H1 (cell line): ENCODE data around the gene PBX3. TPM values are rescaled to one million over a fixed set of nuclear protein-coding genes. Genes with fewer than 3 reads are reported as not detected.

Experiments
- CTCF ChIA-PET: fragments of 300-600 bp; sonication (Branson Sonifier 250); formaldehyde crosslinking; loops from one replicate; lab custom pipeline; 2021; ENCODE audit not compliant: partially characterized antibody; lab: Charles Lee
- POLR2A ChIA-PET: fragments of 300-600 bp; sonication (Branson Sonifier 250); formaldehyde crosslinking; loops from one replicate; lab custom pipeline; 2021; ENCODE audit warnings: inconsistent platforms; ENCODE audit not compliant: partially characterized antibody; lab: Charles Lee
- DNase-seq, 2 experiments: peaks; one replicate each; pipeline versions ENCODE4 v3.0.0 to v3.0.0-alpha.2; 2010 to 2022; ENCODE audit warnings: low spot score in 2 of 2, low read depth in 1 of 2, mixed read lengths in 1 of 2
- FAIRE-seq: peaks from 2 replicates; lab custom pipeline; 2011; peaks lifted over from hg19 to GRCh38; lab: Jason Lieb, UNC
- H2AFZ ChIP-seq: 2 replicates; pipeline ENCODE4 v1.8.1; 2012; ENCODE audit warnings: low read length, inconsistent platforms
- H2AK5ac ChIP-seq: 2 replicates; pipeline ENCODE4 v1.6.1; 2013; ENCODE audit warnings: low read depth, low read length
- H2BK120ac ChIP-seq: replicated peaks from 2 replicates; pipeline ENCODE3; 2013; ENCODE audit warnings: low read depth, low read length, inconsistent platforms
- H2BK12ac ChIP-seq: 2 replicates; pipeline ENCODE4 v1.6.1; 2013; ENCODE audit warnings: low read depth, low read length
- H2BK15ac ChIP-seq: 2 replicates; pipeline ENCODE4 v1.6.1; 2013; ENCODE audit warnings: low read length
- H2BK20ac ChIP-seq: 2 replicates; pipeline ENCODE4 v1.6.1; 2013; ENCODE audit warnings: low read length
- H2BK5ac ChIP-seq: 2 replicates; pipeline ENCODE4 v1.6.1; 2013; ENCODE audit warnings: low read depth, low read length
- H3K14ac ChIP-seq: 2 replicates; pipeline ENCODE4 v1.6.1; 2013; ENCODE audit warnings: inconsistent platforms; ENCODE audit not compliant: insufficient read length
- H3K18ac ChIP-seq: 2 replicates; pipeline ENCODE4 v1.6.1; 2013; ENCODE audit warnings: low read length; ENCODE audit errors: extremely low read depth
- H3K23ac ChIP-seq: 2 replicates; pipeline ENCODE4 v1.6.1; 2013; ENCODE audit warnings: inconsistent platforms; ENCODE audit not compliant: insufficient read length
- H3K23me2 ChIP-seq: 2 replicates; pipeline ENCODE4 v1.6.1; 2013; ENCODE audit warnings: low read depth, low read length
- H3K27ac ChIP-seq: 2 replicates; pipeline ENCODE4 v1.6.1; 2011; ENCODE audit warnings: low read depth, low read length, inconsistent platforms
- H3K27me3 ChIP-seq, 4 experiments: replicated peaks in 1 of 4; 1 replicate in 1 of 4; 2 replicates in 3 of 4; pipeline versions ENCODE4 v1.6.1 to v1.8.1; 2011 to 2013; ENCODE audit warnings: low read length in 3 of 4, mild to moderate bottlenecking in 3 of 4, inconsistent platforms in 2 of 4, mixed read lengths in 2 of 4, moderate library complexity in 1 of 4; ENCODE audit not compliant: control insufficient read depth in 3 of 4, insufficient read depth in 3 of 4; ENCODE audit errors: extremely low read depth in 1 of 4
- H3K36me3 ChIP-seq, 4 experiments: 2 replicates each; pipeline versions ENCODE4 v1.6.1 to v1.8.1; 2011 to 2013; ENCODE audit warnings: mild to moderate bottlenecking in 4 of 4, low read length in 3 of 4, moderate library complexity in 2 of 4, control low read depth in 1 of 4, inconsistent platforms in 1 of 4; ENCODE audit not compliant: insufficient read depth in 4 of 4, control insufficient read depth in 2 of 4
- H3K4ac ChIP-seq: replicated peaks from 2 replicates; pipeline ENCODE3; 2013; ENCODE audit warnings: low read length, low read depth, mixed read lengths, inconsistent platforms; ENCODE audit not compliant: insufficient read length
- H3K4me1 ChIP-seq, 4 experiments: replicated peaks in 1 of 4; 1 replicate in 1 of 4; 2 replicates in 3 of 4; pipeline versions ENCODE4 v1.6.1 to v1.8.1; 2011 to 2013; ENCODE audit warnings: low read length in 3 of 4, inconsistent platforms in 2 of 4, mixed read lengths in 1 of 4; ENCODE audit not compliant: insufficient read depth in 4 of 4, control insufficient read depth in 3 of 4
- H3K4me2 ChIP-seq, 2 experiments: 2 replicates each; pipeline versions ENCODE4 v1.6.1 to v1.8.1; 2011 to 2013; ENCODE audit warnings: low read depth in 2 of 2, low read length in 2 of 2, control low read depth in 1 of 2, inconsistent platforms in 1 of 2, mild to moderate bottlenecking in 1 of 2; ENCODE audit not compliant: insufficient read depth in 1 of 2
- H3K4me3 ChIP-seq, 4 experiments: fragments of 200-600, 300-600 bp in 1 of 4; sonication (generic), shearing (Covaris generic), sonication (Bioruptor Twin) in 1 of 4; 2 replicates each; pipeline versions ENCODE4 v1.5.1 to v1.8.1; 2011 to 2016; ENCODE audit warnings: low read length in 4 of 4, low read depth in 3 of 4, control low read depth in 2 of 4, inconsistent platforms in 2 of 4, mild to moderate bottlenecking in 2 of 4, mixed read lengths in 1 of 4, moderate library complexity in 1 of 4; ENCODE audit not compliant: insufficient read depth in 2 of 4; ENCODE audit errors: extremely low read depth in 1 of 4
- H3K56ac ChIP-seq: replicated peaks from 2 replicates; pipeline ENCODE3; 2013; ENCODE audit warnings: low read depth, mild to moderate bottlenecking, mixed read lengths, low read length, inconsistent platforms; ENCODE audit not compliant: insufficient read length
- H3K79me1 ChIP-seq: 2 replicates; pipeline ENCODE4 v1.6.1; 2013; ENCODE audit warnings: low read depth, low read length, control low read depth
- H3K79me2 ChIP-seq, 2 experiments: 2 replicates each; pipeline versions ENCODE4 v1.6.1 to v1.8.1; 2012 to 2013; ENCODE audit warnings: low read length in 2 of 2, mild to moderate bottlenecking in 2 of 2, inconsistent platforms in 1 of 2; ENCODE audit not compliant: insufficient read depth in 2 of 2, control insufficient read depth in 1 of 2
- H3K9ac ChIP-seq, 4 experiments: replicated peaks in 1 of 4; 1 replicate in 1 of 4; 2 replicates in 3 of 4; pipeline versions ENCODE4 v1.6.1 to v1.8.1; 2011 to 2013; ENCODE audit warnings: low read depth in 3 of 4, low read length in 3 of 4, control low read depth in 2 of 4, mild to moderate bottlenecking in 2 of 4, moderate library complexity in 2 of 4, inconsistent platforms in 1 of 4; ENCODE audit errors: extremely low read depth in 1 of 4
- H3K9me3 ChIP-seq, 2 experiments: 2 replicates each; pipeline versions ENCODE4 v1.6.1 to v1.8.1; 2012 to 2013; ENCODE audit warnings: mild to moderate bottlenecking in 2 of 2, moderate library complexity in 2 of 2, control low read depth in 1 of 2, inconsistent platforms in 1 of 2, low read depth in 1 of 2, low read length in 1 of 2, mixed read lengths in 1 of 2; ENCODE audit not compliant: insufficient read depth in 2 of 2
- H4K20me1 ChIP-seq, 2 experiments: replicated peaks in 1 of 2; 2 replicates each; pipeline versions ENCODE3 to v1.8.1; 2011 to 2013; ENCODE audit warnings: inconsistent platforms in 2 of 2, low read length in 2 of 2, mild to moderate bottlenecking in 1 of 2; ENCODE audit not compliant: insufficient read depth in 2 of 2, control insufficient read depth in 1 of 2
- H4K5ac ChIP-seq: 2 replicates; pipeline ENCODE4 v1.6.1; 2013; ENCODE audit warnings: low read length, low read depth, mixed read lengths, inconsistent platforms; ENCODE audit not compliant: insufficient read length
- H4K8ac ChIP-seq: 2 replicates; pipeline ENCODE4 v1.8.0; 2013; ENCODE audit warnings: mild to moderate bottlenecking, moderate library complexity, low read length, inconsistent platforms; ENCODE audit not compliant: insufficient read depth; ENCODE audit errors: extremely low read depth
- H4K91ac ChIP-seq: replicated peaks from 2 replicates; pipeline ENCODE3; 2013; ENCODE audit warnings: low read length, mixed read lengths, inconsistent platforms; ENCODE audit not compliant: insufficient read length
- CTBP2 ChIP-seq: IDR thresholded peaks from 2 replicates; pipeline ENCODE4 v1.7.0; 2011; ENCODE audit warnings: borderline replicate concordance, mild to moderate bottlenecking, moderate library complexity, mixed read lengths, low read length; ENCODE audit not compliant: insufficient read depth, insufficient read length
- CTCF ChIP-seq, 3 experiments: IDR thresholded peaks; 1 replicate in 2 of 3; 2 replicates in 1 of 3; pipeline versions ENCODE4 v1.5.1 to v1.6.1; 2011; ENCODE audit warnings: low read length in 3 of 3, mild to moderate bottlenecking in 3 of 3, inconsistent platforms in 2 of 3, low read depth in 1 of 3, moderate library complexity in 1 of 3; ENCODE audit not compliant: insufficient read depth in 1 of 3; ENCODE audit errors: control extremely low read depth in 1 of 3
- EZH2 ChIP-seq: fragments of 200-600 bp; sonication (generic); IDR thresholded peaks from 2 replicates; pipeline ENCODE4 v1.7.1; 2012; ENCODE audit warnings: low read depth, mild to moderate bottlenecking, moderate library complexity, low read length, inconsistent platforms; ENCODE audit not compliant: severe bottlenecking
- GABPA ChIP-seq: IDR thresholded peaks from 2 replicates; pipeline ENCODE4 v1.6.1; 2011; ENCODE audit warnings: mild to moderate bottlenecking, low read length, moderate library complexity, borderline replicate concordance; ENCODE audit not compliant: insufficient read depth
- JUND ChIP-seq: IDR thresholded peaks from 2 replicates; pipeline ENCODE4 v1.6.1; 2011; ENCODE audit warnings: mild to moderate bottlenecking, improper control_type of control experiment, low read length
- KDM1A ChIP-seq: fragments of 200-600, 300-600 bp; sonication (generic); IDR thresholded peaks from 2 replicates; pipeline ENCODE4 v1.7.1; 2016; ENCODE audit warnings: mild to moderate bottlenecking, low read length, borderline replicate concordance
- POU5F1 ChIP-seq: IDR thresholded peaks from 2 replicates; pipeline ENCODE4 v1.6.1; 2011; ENCODE audit warnings: low read depth, mild to moderate bottlenecking, low read length, moderate library complexity
- RAD21 ChIP-seq, 2 experiments: IDR thresholded peaks in 1 of 2; conservative IDR thresholded peaks in 1 of 2; 2 replicates each; pipeline ENCODE4 v1.6.1; 2011; ENCODE audit warnings: low read depth in 2 of 2, low read length in 2 of 2, improper control_type of control experiment in 1 of 2, inconsistent platforms in 1 of 2, mild to moderate bottlenecking in 1 of 2, moderate library complexity in 1 of 2
- RBBP5 ChIP-seq: IDR thresholded peaks from 2 replicates; pipeline ENCODE4 v1.7.1; 2012; ENCODE audit warnings: low read depth, mild to moderate bottlenecking, inconsistent platforms, low read length, moderate library complexity, borderline replicate concordance
- SIRT6 ChIP-seq: IDR thresholded peaks from one replicate; pipeline ENCODE4 v1.7.1; 2012; ENCODE audit warnings: low read length, inconsistent platforms
- SIX5 ChIP-seq: IDR thresholded peaks from 2 replicates; pipeline ENCODE4 v1.6.1; 2011; ENCODE audit warnings: mild to moderate bottlenecking, low read depth, low read length
- WGBS, 2 experiments: shearing (Covaris generic) in 1 of 2; methylation state at CpG; one replicate each; pipeline versions ENCODE4 v1.1.6 to v1.1.7; 2013 to 2015; ENCODE audit warnings: low lambda C conversion rate in 2 of 2, mixed read lengths in 2 of 2, inconsistent platforms in 1 of 2, low coverage in 1 of 2, missing lambda C conversion rate in 1 of 2; ENCODE audit not compliant: insufficient replicate concordance in 2 of 2, insufficient coverage in 1 of 2, insufficient read length in 1 of 2; ENCODE audit errors: extremely low coverage in 1 of 2, missing lambda C conversion rate in 1 of 2; 5-methylcytosine and 5-hydroxymethylcytosine counted together
- polyA plus RNA-seq, 7 experiments: library from polyadenylated mRNA; depleted of rRNA in 3 of 7; stranded (reverse) in 5 of 7; unstranded in 2 of 7; fragments of >200 nt in 5 of 7; fragments of 200-250 nt in 2 of 7; gene quantifications; 1 replicate in 5 of 7; 2 replicates in 1 of 7; 4 replicates in 1 of 7; pipeline versions ENCODE4 v1.2.1 to v1.2.3, GENCODE V29; 2011 to 2013; ENCODE audit warnings: missing spikeins in 2 of 7, mixed read lengths in 2 of 7
- total RNA-seq: library from RNA; stranded (reverse); fragmentation: NEBNext Ultra II Directional; extraction: Animal tissue kit (Norgen Biotek cat#: 25700); gene quantifications from 2 replicates; pipeline ENCODE4 v1.2.1, GENCODE V29; 2021

Gene PBX3
- total and polyA plus RNA-seq, 2 of the 8 experiments (the other 6 are each of a cell fraction or from before 2014, with no cell fraction given), result 22.7 to 44.3 TPM

- no peak overlapping the region for H2BK120ac ChIP-seq
- H3K23me2 ChIP-seq, result no peaks in the 10 kb centered on the region
- no peak overlapping the region for H4K5ac ChIP-seq
- no peak overlapping the region for H3K23ac ChIP-seq
- no peak overlapping the region for H3K14ac ChIP-seq
- H3K4ac ChIP-seq, result no peak overlapping the region
- H3K79me1 ChIP-seq, result no peaks in the 10 kb centered on the region
- peak overlapping the region in 1 of 2 experiments; percentile 22; a peak in 2 of 4 replicates for H3K4me2 ChIP-seq
- H2AFZ ChIP-seq, result no peak overlapping the region
- no peak overlapping the region for H3K9ac ChIP-seq
- H3K9me3 ChIP-seq, result no peaks in the 10 kb centered on the region
- ChIA-PET POLR2A (no interaction called here), CTCF (interaction anchor here (1.1 kb wide), 1 partner anchor 10 kb away, joined by 3 read pairs; no protein-coding TSS in a partner anchor)
- no peaks in the 10 kb centered on the region; a peak in 1 of 8 replicates for H3K36me3 ChIP-seq
- H3K56ac ChIP-seq, result no peak overlapping the region
- peaks cover 4 to 34% (median 21%) of the 10 kb centered on the region in 4 experiments; a peak in 6 of 7 replicates for H3K4me1 ChIP-seq
- H2BK20ac ChIP-seq, result no peak overlapping the region
- H3K27ac ChIP-seq, result no peak overlapping the region
- no peak overlapping the region for H2BK5ac ChIP-seq
- H2BK15ac ChIP-seq, result no peak overlapping the region
- H4K20me1 ChIP-seq, result no peaks in the 10 kb centered on the region
- H3K18ac ChIP-seq, result no peak overlapping the region
- FAIRE-seq, result no peak
- H2AK5ac ChIP-seq, result no peak overlapping the region
- no peak overlapping the region for H2BK12ac ChIP-seq
- peaks cover 0 to 84% of the 10 kb centered on the region in 2 experiments; a peak in 3 of 4 replicates for H3K79me2 ChIP-seq
- H4K8ac ChIP-seq, result no peak overlapping the region
- no peak for DNase-seq
- H4K91ac ChIP-seq, result no peak overlapping the region
- 96% methylated on average over 1 of the region's 1 CpG; no CpG with 5 or more reads in 1 of the 2 experiments for WGBS, 2 experiments
- no peak overlapping the region for H3K4me3 ChIP-seq
- H3K27me3 ChIP-seq, result no peaks in the 10 kb centered on the region
- TF ChIP-seq RBBP5 (no peak), RAD21 (IDR thresholded peaks at IDR 0.05 in 1 of 2, conservative IDR thresholded peaks at IDR 0.05 in 1 of 2; ENCODE audit: low read depth in 2 of 2, low read length in 2 of 2) (no peak), KDM1A (no peak), SIX5 (no peak), EZH2 (no peak), CTBP2 (no peak), SIRT6 (no peak), POU5F1 (no peak), CTCF (IDR thresholded peaks at IDR 0.05; ENCODE audit: control extremely low read depth in 1 of 3, insufficient read depth in 1 of 3, low read depth in 1 of 3, low read length in 3 of 3) (no peak), JUND (no peak), GABPA (no peak)
These were observed 13.4 kb downstream of the PBX3 start for GRCh38 chr9:125760537-125760936.
